ENCODE results near the gene MLF2.

The MLF2 gene

DNA sequence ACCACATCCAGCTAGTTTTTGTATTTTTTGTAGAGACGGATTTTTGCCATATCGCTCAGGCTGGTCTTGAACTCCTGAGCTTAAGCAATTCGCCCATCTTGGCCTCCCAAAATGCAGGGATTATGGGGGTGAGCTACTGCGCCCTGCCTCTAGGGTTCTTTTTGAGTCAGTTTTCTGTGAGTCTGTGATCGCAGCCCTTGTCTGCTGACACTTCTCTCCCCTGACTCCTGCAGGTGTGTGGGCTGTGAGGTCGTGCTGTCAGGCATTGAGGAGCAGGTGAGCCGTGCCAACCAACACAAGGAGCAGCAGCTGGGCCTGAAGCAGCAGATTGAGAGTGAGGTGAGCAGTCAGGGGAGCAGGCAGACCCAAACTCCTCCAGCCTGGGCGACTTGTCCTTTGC is 22.8 kb downstream of the MLF2 start:
- no peak for DNase-seq (ENCODE audit: low read depth)
- H3K4me3 ChIP-seq (ENCODE audit: low read depth, low read length), result no peak overlapping the region
- TF ChIP-seq, protein P1, sequence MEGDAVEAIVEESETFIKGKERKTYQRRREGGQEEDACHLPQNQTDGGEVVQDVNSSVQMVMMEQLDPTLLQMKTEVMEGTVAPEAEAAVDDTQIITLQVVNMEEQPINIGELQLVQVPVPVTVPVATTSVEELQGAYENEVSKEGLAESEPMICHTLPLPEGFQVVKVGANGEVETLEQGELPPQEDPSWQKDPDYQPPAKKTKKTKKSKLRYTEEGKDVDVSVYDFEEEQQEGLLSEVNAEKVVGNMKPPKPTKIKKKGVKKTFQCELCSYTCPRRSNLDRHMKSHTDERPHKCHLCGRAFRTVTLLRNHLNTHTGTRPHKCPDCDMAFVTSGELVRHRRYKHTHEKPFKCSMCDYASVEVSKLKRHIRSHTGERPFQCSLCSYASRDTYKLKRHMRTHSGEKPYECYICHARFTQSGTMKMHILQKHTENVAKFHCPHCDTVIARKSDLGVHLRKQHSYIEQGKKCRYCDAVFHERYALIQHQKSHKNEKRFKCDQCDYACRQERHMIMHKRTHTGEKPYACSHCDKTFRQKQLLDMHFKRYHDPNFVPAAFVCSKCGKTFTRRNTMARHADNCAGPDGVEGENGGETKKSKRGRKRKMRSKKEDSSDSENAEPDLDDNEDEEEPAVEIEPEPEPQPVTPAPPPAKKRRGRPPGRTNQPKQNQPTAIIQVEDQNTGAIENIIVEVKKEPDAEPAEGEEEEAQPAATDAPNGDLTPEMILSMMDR (IDR thresholded peaks at IDR 0.05; ENCODE audit: control insufficient read depth, extremely low read depth, insufficient read depth), result no peak

DNA sequence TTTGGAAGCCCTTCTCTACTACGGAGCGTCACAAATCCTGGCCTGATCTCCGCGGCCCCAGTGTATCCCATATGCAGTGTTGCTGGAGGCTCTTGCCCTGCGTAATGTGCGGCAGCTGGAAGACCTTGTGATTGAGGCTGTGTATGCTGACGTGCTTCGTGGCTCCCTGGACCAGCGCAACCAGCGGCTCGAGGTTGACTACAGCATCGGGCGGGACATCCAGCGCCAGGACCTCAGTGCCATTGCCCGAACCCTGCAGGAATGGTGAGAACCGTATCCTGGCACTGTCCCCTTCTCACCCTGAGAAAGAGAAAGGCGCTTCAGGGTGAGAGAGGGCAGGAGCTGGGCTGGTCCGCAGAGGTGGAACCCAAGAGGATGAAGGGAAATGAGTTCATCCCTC is 23.8 kb downstream of the MLF2 start:
- DNase-seq (ENCODE audit: low read depth), result no peak
- TF ChIP-seq, protein P1 (IDR thresholded peaks at IDR 0.05; ENCODE audit: control insufficient read depth, extremely low read depth, insufficient read depth), result no peak
- no peak overlapping the region for H3K4me3 ChIP-seq (ENCODE audit: low read depth, low read length)

DNA sequence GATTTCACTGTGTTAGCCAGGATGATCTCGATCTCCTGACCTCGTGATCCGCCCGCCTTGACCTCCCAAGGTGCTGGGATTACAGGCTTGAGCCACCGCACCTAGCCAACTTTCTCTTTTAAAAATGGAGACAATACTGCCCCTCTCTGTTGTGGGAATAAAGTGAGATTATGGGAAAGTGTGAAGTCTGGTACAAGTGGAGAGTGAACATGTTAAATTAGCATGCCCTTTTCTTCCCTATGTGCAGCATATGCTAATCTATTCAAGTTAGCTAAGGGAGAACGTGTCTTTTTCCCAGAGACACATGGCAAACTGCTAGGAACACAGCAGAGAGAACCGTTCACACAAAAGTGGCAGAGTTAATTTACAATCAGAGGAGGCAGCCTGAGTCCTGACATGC is 27.6 kb downstream of the MLF2 start:
- DNase-seq (ENCODE audit: low read depth), result no peak
- no peak overlapping the region for H3K4me3 ChIP-seq (ENCODE audit: low read depth, low read length)
- TF ChIP-seq, protein P1 (IDR thresholded peaks at IDR 0.05; ENCODE audit: control insufficient read depth, extremely low read depth, insufficient read depth), result no peak

- TF ChIP-seq, protein P1 (IDR thresholded peaks at IDR 0.05; ENCODE audit: control insufficient read depth, extremely low read depth, insufficient read depth), result no peak
- no peak for DNase-seq (ENCODE audit: low read depth)
- peak overlapping the region; percentile 70 for H3K4me3 ChIP-seq (ENCODE audit: low read depth, low read length)
Observed at GRCh38 chr12:6724409-6724797, 28.5 kb downstream of the MLF2 start.

GRCh38 chr12:6723607-6724408 is 29.1 kb downstream of the MLF2 start, which contains the start of gene COPS7A:
TSS of gene COPS7A (plus strand) at chr12:6724046. CDS start at chr12:6724657, 611 bp downstream.
- TF ChIP-seq, protein P1 (IDR thresholded peaks at IDR 0.05; ENCODE audit: control insufficient read depth, extremely low read depth, insufficient read depth), result peak; percentile 34; the same call in 1 of the 2 replicates
- H3K4me3 ChIP-seq (ENCODE audit: low read depth, low read length), result peak within 1 kb of the TSS; percentile 70
- peak; percentile 99 for DNase-seq (ENCODE audit: low read depth)

- peak overlapping the region; percentile 70 for H3K4me3 ChIP-seq (ENCODE audit: low read depth, low read length)
- TF ChIP-seq, protein P1 (IDR thresholded peaks at IDR 0.05; ENCODE audit: control insufficient read depth, extremely low read depth, insufficient read depth), result no peak
Observed at GRCh38 chr12:6722863-6723262, 30.1 kb downstream of the MLF2 start.

More at GRCh38 chr12:6722863-6723262, 30.1 kb downstream of the MLF2 start:
- no peak for DNase-seq (ENCODE audit: low read depth)
